Ascending aorta (tissue), 2 donors: Measurements from ENCODE around the gene REPIN1. TPM values are rescaled to one million over a fixed set of nuclear protein-coding genes. Genes with fewer than 3 reads are reported as not detected.

Experiments
- DNase-seq, 2 donors: peaks; one replicate each; pipeline ENCODE4 v3.0.0-alpha.2; 2019; ENCODE audit warnings: low spot score in 2 of 2
- H3K27ac ChIP-seq, 2 donors: fragments of 200-600 bp; sonication (generic); one replicate each; pipeline ENCODE4 v1.5.1; 2016 to 2017; ENCODE audit warnings: mild to moderate bottlenecking in 1 of 2
- H3K27me3 ChIP-seq: fragments of 200-600 bp; sonication (generic); one replicate; pipeline ENCODE4 v1.5.1; 2017
- H3K36me3 ChIP-seq, 2 donors: fragments of 200-600 bp; sonication (generic); one replicate each; pipeline ENCODE4 v1.5.1; 2016
- H3K4me1 ChIP-seq, 2 donors: fragments of 200-600 bp; sonication (generic); one replicate each; pipeline ENCODE4 v1.5.1; 2016 to 2017; ENCODE audit warnings: mild to moderate bottlenecking in 1 of 2
- H3K4me3 ChIP-seq, 2 donors: fragments of 200-600 bp; sonication (generic); one replicate each; pipeline ENCODE4 v1.5.1; 2016 to 2017; ENCODE audit warnings: mild to moderate bottlenecking in 1 of 2
- H3K9me3 ChIP-seq, 2 donors: fragments of 200-600 bp; sonication (generic); one replicate each; pipeline ENCODE4 v1.5.1; 2016
- intact Hi-C: fragments of 100-400 bp; cut with DNase I; formaldehyde crosslinking; loops from one replicate; pipeline ENCODE4 v1.15.1; 2023
- total RNA-seq: library from RNA; depleted of rRNA; stranded (reverse); fragments of >200 nt; gene quantifications from one replicate; pipeline ENCODE4 v1.1.0, GENCODE V29; 2016
- TF ChIP-seq, protein P1 (sequence below), 3 experiments: fragments of 200-600 bp in 2 of 3; fragments of 450-650 bp in 1 of 3; sonication (generic) in 2 of 3; IDR thresholded peaks; one replicate each; pipeline ENCODE4 v1.5.1; 2016 to 2019; ENCODE audit warnings: antibody characterized with exemption in 3 of 3, mild to moderate bottlenecking in 1 of 3, moderate library complexity in 1 of 3

Gene REPIN1
- total RNA-seq, 1 donor from 2014 or later: 123 TPM

DNA sequence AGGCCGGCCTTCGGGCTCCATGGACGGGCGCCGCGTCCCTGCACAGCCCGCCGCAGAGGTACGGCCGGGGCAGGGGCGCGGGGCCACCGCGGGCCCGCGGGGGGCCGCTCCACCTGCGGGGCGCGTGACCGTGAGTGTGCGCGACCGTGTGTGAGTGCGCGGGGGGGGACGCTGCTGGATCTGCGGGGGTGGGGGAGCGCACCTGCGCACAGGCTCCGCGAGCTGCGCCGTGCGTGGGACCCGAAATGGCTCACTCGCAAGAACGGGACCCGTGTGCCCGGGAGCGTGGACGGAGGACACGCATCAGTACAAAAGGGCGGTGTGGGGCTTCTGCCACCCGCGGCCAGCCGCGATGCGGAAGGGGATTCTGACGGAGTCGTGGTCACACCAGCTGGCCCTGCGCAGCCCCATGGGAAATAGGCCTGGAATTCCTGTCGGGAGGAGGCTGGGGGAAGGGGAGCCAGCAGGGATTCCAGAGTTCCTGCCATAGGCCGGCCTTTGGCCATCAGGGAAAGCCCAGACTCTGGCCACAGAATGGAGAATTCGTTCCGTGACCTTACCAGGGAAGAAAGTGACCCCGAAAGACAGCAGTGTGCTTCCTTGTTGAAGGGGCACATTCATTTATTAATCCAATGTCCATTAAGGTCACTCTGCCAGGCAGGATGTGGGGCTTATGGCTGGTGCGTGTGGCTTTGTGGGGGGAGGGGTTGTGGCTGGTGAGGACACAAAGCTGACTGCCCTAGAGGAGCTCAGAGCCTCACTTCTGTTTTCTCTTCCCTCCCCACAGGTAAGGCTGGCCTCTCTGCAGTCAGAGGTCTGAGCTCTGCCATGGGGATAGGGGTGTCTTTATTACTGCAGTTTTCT lies 494 bp downstream of the REPIN1 start:
- Histone ChIP-seq H3K27me3 (no peaks in the 10 kb centered on the region), H3K9me3 (no peaks in the 10 kb centered on the region), H3K4me1 (peaks cover 8 to 11% of the 10 kb centered on the region in 2 donors), H3K27ac (peak overlapping the region; percentile 90), H3K4me3 (peak overlapping the region; percentile 96 to 97), H3K36me3 (peaks cover 29 to 41% of the 10 kb centered on the region in 2 donors)
- intact Hi-C loops: loop anchor here (1.0 to 5.0 kb wide), 4 partner anchors 10 to 747 kb away; partner anchors contain the start of genes RARRES2 and ZNF775
- TF ChIP-seq, protein P1, sequence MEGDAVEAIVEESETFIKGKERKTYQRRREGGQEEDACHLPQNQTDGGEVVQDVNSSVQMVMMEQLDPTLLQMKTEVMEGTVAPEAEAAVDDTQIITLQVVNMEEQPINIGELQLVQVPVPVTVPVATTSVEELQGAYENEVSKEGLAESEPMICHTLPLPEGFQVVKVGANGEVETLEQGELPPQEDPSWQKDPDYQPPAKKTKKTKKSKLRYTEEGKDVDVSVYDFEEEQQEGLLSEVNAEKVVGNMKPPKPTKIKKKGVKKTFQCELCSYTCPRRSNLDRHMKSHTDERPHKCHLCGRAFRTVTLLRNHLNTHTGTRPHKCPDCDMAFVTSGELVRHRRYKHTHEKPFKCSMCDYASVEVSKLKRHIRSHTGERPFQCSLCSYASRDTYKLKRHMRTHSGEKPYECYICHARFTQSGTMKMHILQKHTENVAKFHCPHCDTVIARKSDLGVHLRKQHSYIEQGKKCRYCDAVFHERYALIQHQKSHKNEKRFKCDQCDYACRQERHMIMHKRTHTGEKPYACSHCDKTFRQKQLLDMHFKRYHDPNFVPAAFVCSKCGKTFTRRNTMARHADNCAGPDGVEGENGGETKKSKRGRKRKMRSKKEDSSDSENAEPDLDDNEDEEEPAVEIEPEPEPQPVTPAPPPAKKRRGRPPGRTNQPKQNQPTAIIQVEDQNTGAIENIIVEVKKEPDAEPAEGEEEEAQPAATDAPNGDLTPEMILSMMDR (IDR thresholded peaks at IDR 0.05): no peak
- peak in 1 of 2 donors; percentile 83 for DNase-seq

DNA sequence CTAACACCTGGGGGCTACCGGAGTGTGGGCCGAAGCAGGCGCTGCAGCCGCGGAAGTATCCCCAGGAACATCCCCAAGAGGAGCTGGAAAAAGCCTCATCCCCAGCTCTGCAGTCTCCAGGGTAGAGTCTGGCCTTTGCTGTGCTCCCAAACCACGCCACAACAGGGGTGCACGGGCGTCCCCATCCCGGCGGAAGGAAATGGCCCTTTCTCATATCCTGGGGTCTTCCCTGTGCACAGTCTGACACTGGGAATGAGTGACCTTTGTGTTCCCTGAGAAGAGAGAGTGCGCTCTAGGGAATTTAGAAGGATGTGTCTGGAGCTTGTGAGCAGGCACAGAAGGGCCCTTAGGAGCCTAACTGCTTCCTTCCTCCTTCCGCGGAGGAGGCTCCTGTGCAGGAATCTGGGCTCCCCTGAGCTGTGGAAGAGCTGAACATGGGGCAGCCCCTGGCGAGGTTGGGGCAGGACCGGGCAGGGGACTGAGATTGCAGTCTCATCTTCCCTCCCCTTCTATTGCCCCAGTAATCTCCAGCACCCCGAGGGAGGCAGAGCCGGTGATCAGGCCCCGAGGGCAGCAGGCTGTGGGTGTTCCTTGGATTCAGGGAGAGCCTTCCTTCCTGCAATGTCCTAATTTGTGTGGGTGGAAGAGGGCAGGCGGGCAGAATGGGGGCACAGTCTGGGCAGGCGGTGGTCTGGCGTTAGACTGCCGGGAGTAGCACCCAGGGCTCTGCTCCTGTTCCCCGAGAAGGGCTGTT lies 1.3 kb downstream of the REPIN1 start:
- TF ChIP-seq, protein P1 (IDR thresholded peaks at IDR 0.05): no peak
- Histone ChIP-seq H3K36me3 (peaks cover 29 to 47% of the 10 kb centered on the region in 2 donors), H3K4me1 (peaks cover 8 to 11% of the 10 kb centered on the region in 2 donors), H3K4me3 (peak overlapping the region; percentile 96 to 97), H3K27ac (peak overlapping the region; percentile 90), H3K9me3 (no peaks in the 10 kb centered on the region), H3K27me3 (no peaks in the 10 kb centered on the region)
- intact Hi-C loops: loop anchor here (1.0 to 10.0 kb wide), 6 partner anchors 9 to 1105 kb away; partner anchors contain the start of genes RARRES2, ZNF775 and ZNF783
- DNase-seq: peak in 1 of 2 donors; percentile 53

DNA sequence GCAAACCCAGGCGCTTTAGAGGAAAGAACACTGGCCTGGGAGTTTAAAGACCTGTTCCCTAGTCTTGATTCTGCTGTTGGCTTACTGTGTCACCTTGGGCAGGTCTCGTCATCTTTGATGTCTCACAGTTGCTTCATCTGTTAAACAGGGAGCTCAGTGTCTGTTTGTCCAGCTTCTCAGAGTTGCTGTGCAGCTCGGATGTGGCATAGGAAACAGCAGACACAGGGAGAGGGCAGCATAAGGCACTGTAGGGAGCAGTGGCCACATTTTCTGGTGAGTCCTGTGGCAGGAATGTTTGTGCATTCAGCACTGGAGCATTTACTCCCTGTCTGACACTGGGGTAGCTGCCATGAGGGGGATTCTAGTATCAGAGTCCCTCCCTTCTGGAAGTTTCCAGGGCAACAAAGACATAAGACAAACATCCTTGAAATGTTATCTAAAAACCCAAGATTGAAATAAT lies 2.0 kb downstream of the REPIN1 start:
- H3K27me3 ChIP-seq: no peaks in the 10 kb centered on the region
- intact Hi-C loops: loop anchor here (10.0 kb wide), 2 partner anchors 656 to 1106 kb away; partner anchors contain the start of gene ZNF783
- peaks cover 8 to 11% of the 10 kb centered on the region in 2 donors for H3K4me1 ChIP-seq
- TF ChIP-seq, protein P1 (IDR thresholded peaks at IDR 0.05): no peak
- H3K4me3 ChIP-seq: peak overlapping the region in 1 of 2 donors; percentile 97
- H3K36me3 ChIP-seq: peaks cover 29 to 47% of the 10 kb centered on the region in 2 donors
- H3K9me3 ChIP-seq: no peaks in the 10 kb centered on the region
- DNase-seq: peak in 1 of 2 donors; percentile 54
- peak overlapping the region in 1 of 2 donors; percentile 90 for H3K27ac ChIP-seq

DNA sequence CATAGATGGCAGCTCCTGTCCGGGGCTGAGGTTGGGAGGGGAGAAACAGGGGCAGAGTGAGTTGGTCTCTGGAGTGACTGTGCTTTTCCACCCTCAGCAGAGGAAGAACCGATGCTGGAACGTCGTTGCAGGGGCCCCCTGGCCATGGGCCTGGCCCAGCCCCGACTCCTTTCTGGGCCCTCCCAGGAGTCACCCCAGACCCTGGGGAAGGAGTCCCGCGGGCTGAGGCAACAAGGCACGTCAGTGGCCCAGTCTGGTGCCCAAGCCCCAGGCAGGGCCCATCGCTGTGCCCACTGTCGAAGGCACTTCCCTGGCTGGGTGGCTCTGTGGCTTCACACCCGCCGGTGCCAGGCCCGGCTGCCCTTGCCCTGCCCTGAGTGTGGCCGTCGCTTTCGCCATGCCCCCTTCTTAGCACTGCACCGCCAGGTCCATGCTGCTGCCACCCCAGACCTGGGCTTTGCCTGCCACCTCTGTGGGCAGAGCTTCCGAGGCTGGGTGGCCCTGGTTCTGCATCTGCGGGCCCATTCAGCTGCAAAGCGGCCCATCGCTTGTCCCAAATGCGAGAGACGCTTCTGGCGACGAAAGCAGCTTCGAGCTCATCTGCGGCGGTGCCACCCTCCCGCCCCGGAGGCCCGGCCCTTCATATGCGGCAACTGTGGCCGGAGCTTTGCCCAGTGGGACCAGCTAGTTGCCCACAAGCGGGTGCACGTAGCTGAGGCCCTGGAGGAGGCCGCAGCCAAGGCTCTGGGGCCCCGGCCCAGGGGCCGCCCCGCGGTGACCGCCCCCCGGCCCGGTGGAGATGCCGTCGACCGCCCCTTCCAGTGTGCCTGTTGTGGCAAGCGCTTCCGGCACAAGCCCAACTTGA lies 2.7 kb downstream of the REPIN1 start:
- peak overlapping the region in 1 of 2 donors; percentile 16 for H3K27ac ChIP-seq
- H3K4me3 ChIP-seq: no peak overlapping the region
- peak in 1 of 2 donors; percentile 63 for DNase-seq
- TF ChIP-seq, protein P1 (IDR thresholded peaks at IDR 0.05): no peak
- H3K27me3 ChIP-seq: no peaks in the 10 kb centered on the region
- peaks cover 29 to 47% of the 10 kb centered on the region in 2 donors for H3K36me3 ChIP-seq
- intact Hi-C loops: loop anchor here (10.0 kb wide), 2 partner anchors 657 to 1107 kb away; partner anchors contain the start of gene ZNF783
- H3K4me1 ChIP-seq: peaks cover 8 to 11% of the 10 kb centered on the region in 2 donors
- H3K9me3 ChIP-seq: no peaks in the 10 kb centered on the region

DNA sequence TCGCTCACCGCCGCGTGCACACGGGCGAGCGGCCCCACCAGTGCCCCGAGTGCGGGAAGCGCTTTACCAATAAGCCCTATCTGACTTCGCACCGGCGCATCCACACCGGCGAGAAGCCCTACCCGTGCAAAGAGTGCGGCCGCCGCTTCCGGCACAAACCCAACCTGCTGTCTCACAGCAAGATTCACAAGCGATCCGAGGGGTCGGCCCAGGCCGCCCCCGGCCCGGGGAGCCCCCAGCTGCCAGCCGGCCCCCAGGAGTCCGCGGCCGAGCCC lies 3.3 kb downstream of the REPIN1 start:
- H3K4me3 ChIP-seq: no peak overlapping the region
- peaks cover 29 to 47% of the 10 kb centered on the region in 2 donors for H3K36me3 ChIP-seq
- peak in 1 of 2 donors; percentile 58 for DNase-seq
- no peak overlapping the region for H3K27ac ChIP-seq
- intact Hi-C loops: loop anchor here (10.0 kb wide), 2 partner anchors 657 to 1107 kb away; partner anchors contain the start of gene ZNF783
- H3K27me3 ChIP-seq: no peaks in the 10 kb centered on the region
- H3K4me1 ChIP-seq: peaks cover 8 to 11% of the 10 kb centered on the region in 2 donors
- TF ChIP-seq, protein P1 (IDR thresholded peaks at IDR 0.05): no peak
- H3K9me3 ChIP-seq: no peaks in the 10 kb centered on the region
